Subcutaneous abdominal adipose tissue (tissue), 5 donors: Measurements from ENCODE around the gene SIGLECL1.

Experiments used
- H3K27ac ChIP-seq: one replicate; pipeline ENCODE4 v1.7.0; 2013; ENCODE audit warnings: low read depth, mild to moderate bottlenecking, inconsistent platforms, low read length, moderate library complexity
- H3K27me3 ChIP-seq, 5 donors: one replicate each; pipeline ENCODE4 v1.7.0; 2013; ENCODE audit warnings: low read length in 5 of 5, inconsistent platforms in 1 of 5; ENCODE audit not compliant: control insufficient read depth in 5 of 5, insufficient read depth in 4 of 5
- H3K36me3 ChIP-seq, 5 donors: one replicate each; pipeline ENCODE4 v1.7.0; 2013; ENCODE audit warnings: low read length in 5 of 5; ENCODE audit not compliant: control insufficient read depth in 5 of 5, insufficient read depth in 5 of 5
- H3K4me1 ChIP-seq, 5 donors: one replicate each; pipeline ENCODE4 v1.7.0; 2013; ENCODE audit warnings: low read length in 5 of 5, mild to moderate bottlenecking in 3 of 5, moderate library complexity in 1 of 5; ENCODE audit not compliant: control insufficient read depth in 5 of 5, insufficient read depth in 5 of 5
- H3K4me3 ChIP-seq, 5 donors: one replicate each; pipeline ENCODE4 v1.7.0; 2013; ENCODE audit warnings: low read length in 5 of 5, low read depth in 1 of 5
- H3K9ac ChIP-seq, 5 donors: one replicate each; pipeline ENCODE4 v1.7.0; 2013; ENCODE audit warnings: low read length in 5 of 5, mild to moderate bottlenecking in 4 of 5, moderate library complexity in 3 of 5
- H3K9me3 ChIP-seq, 5 donors: one replicate each; pipeline ENCODE4 v1.7.0; 2013; ENCODE audit warnings: low read length in 5 of 5; ENCODE audit not compliant: control insufficient read depth in 5 of 5
- donor health status: healthy.
- donor health status: healthy.
- donor health status: healthy.
- donor health status: healthy.
- donor health status: healthy.

The SIGLECL1 gene

DNA sequence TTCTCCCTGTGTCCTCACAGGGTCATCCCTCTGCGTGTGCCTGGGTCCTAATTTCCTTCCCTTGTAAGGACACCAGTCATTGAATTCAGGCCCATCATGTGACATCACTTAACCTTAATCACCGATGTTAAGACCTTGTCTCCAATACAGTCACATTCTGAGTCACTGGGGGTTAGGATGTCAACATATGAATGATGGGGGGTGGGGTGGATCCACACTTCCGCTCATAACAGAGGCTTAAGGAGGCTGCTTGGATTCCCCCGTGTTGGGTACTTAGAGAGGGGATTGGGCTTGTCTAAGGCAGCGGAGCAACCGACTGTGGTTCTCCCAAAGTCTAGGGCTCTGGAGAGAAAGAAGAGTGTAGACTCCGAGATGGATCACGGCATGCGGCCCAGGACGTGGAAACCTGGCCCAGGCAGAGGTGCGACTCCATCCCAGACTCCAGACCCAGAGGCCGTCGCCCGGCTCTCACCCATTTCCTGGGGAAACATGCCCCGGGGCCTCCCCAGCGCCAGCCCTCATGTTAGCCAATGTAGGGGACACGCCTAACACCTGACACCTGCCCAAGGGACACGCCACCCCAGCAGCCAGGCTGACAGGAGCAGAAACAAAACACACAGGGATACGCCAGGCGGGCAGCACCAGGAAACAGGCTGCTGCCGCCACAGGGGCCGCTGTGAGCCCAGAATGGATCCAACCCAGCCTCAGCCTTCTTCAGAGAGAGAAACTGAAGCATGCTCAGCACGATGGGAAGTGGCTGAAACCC, 43.5 kb downstream of the SIGLECL1 start:
- Histone ChIP-seq H3K9me3 (no peaks in the 10 kb centered on the region), H3K9ac (no peak overlapping the region), H3K36me3 (no peaks in the 10 kb centered on the region), H3K27ac (no peak overlapping the region), H3K27me3 (peaks cover 15 to 37% (median 34%) of the 10 kb centered on the region in 5 donors), H3K4me1 (no peaks in the 10 kb centered on the region), H3K4me3 (no peak overlapping the region)

DNA sequence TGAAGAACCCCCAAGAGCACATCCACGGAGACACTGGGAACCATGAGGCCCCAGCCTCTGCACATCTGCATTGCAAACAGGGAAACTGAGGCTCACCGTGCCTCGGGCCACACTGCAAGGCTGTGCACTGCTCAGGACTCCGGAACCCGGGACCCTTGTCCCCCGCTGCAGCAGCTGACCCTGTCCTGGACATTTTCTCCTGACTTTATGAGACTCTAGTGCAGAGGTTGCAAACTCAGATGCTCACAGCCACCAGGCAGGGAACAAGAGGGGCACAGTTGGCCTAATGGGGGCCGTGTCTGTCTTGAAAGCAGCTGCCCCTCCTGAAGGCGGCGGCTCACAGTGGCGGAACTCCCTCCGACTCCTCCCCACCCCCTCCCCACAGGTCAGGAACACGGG, 44.1 kb downstream of the SIGLECL1 start:
- H3K9me3 ChIP-seq, result no peaks in the 10 kb centered on the region
- H3K27me3 ChIP-seq, result peaks cover 15 to 37% (median 34%) of the 10 kb centered on the region in 5 donors
- no peaks in the 10 kb centered on the region for H3K4me1 ChIP-seq
- no peak overlapping the region for H3K27ac ChIP-seq
- no peaks in the 10 kb centered on the region for H3K36me3 ChIP-seq
- no peak overlapping the region for H3K4me3 ChIP-seq
- H3K9ac ChIP-seq, result no peak overlapping the region

DNA sequence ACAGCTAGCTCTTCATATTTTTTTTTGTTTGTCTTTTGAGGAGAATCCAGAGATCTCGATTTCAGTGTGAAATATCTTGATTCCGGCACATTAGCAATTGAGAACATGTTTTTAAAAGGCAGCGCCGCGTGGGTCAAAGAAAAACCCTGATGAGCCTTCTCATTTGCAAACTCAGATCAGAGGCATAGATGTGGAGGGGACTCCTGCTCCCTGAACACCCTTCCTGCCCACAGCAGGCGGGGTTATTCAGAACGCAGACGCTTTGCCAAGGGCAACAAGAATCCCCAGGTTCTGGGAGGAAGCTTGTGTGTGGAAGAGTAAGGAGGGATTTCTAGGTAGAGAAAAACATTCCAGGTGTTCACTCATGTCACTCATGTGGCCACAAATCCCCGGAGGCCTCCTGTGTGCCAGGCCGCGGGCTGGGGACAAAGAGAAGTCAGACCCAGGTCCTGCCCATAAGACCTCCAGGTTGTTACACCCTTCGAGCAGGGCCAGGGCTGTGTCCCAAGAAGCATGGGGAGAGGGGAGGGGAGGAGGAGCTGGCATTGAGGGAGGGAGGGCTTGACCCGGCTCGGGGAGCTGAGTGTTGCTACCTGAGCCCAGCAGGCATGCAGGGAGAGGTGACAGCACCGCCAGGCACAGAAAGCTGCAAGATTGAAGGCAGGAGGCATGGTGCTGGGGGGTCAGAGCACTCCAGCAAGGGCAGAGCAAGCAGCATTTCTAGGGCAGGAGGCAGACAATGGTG, 44.7 kb downstream of the SIGLECL1 start:
- Histone ChIP-seq H3K4me1 (no peaks in the 10 kb centered on the region), H3K27me3 (peaks cover 15 to 38% (median 34%) of the 10 kb centered on the region in 5 donors)

DNA sequence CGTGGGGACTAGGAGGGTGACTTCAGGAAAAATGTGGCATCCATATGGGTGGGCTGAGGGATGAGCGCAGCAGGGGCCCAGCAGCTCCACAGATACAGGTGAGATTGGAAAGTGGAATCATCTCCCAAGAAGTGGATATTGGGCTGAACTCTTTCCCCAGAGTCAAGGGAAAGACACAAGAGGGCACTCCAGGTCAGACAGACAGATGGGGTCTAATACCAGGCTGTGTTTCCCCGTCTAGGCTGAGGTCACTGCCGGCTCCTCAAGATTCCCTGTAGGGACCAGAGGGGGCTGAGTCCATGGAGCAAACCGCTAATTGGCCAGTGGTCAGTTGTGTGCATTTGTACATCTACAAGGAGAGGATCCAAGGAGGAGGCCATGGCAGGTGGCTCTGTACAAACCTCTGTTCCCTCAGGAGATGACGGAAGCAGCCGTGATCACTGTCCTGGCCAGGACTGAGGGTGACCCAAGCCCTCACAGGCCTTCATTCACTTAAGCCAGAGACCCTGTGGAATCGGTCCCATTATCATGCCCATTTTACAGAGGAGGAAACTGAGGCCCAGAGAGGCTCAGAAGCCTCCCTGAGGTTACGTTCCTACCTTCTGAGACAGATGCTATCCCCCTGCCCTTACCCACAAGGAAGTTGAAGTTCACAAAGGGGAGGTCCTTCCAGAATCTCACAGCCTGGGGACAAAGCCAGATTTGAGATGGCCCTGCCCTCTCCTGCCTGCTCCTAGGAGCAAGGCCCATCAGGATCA, 45.6 kb downstream of the SIGLECL1 start:
- Histone ChIP-seq H3K36me3 (no peaks in the 10 kb centered on the region), H3K27me3 (peaks cover 15 to 40% (median 34%) of the 10 kb centered on the region in 5 donors), H3K9ac (no peak overlapping the region), H3K4me1 (no peaks in the 10 kb centered on the region), H3K27ac (no peak overlapping the region), H3K4me3 (no peak overlapping the region), H3K9me3 (no peaks in the 10 kb centered on the region)

More for the DNA sequence above, 44.7 kb downstream of the SIGLECL1 start:
- H3K9me3 ChIP-seq, result no peaks in the 10 kb centered on the region
- no peak overlapping the region for H3K9ac ChIP-seq
- no peak overlapping the region for H3K27ac ChIP-seq
- no peaks in the 10 kb centered on the region for H3K36me3 ChIP-seq
- no peak overlapping the region for H3K4me3 ChIP-seq

DNA sequence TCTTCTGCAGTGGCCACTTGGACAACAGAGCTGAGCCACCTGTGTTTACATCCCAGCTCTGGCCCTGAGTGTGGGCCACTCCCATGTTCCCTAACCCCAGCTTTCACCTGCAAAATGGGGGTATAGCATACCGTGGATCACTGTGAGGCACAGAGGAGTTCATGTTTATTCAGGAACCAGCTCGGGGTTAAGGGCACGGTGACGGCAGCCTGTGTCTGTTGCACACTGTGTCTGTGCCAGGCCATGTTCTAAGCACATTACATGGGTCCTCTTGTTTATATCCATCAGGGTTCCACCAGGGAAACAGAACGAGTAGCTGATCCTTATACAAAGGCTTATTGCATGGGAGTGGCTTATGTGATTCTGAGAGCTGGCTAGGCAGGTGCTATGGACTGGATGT, 46.5 kb downstream of the SIGLECL1 start:
- no peaks in the 10 kb centered on the region for H3K36me3 ChIP-seq

DNA sequence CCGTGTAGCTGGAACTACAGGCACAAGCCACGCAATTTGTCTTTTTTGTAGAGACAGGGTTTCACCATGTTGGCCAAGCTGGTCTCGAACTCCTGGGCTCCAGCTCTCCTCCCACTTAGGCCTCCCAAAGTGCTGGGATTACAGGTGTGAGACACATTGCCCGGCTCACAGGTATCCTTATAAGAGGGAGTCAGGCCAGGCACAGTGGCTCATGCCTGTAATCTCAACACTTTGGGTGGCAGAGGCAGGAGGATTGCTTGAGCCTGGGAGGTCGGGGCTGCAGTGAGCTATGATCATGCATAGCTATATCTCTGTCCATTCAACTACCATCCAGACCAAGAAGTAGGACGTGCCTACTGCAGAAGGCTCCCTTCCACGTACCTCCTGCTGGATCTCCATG, 50.4 kb downstream of the SIGLECL1 start:
- Histone ChIP-seq H3K9ac (no peak overlapping the region), H3K27me3 (peaks cover 0 to 12% (median 5%) of the 10 kb centered on the region in 5 donors), H3K36me3 (no peaks in the 10 kb centered on the region), H3K4me1 (no peaks in the 10 kb centered on the region), H3K4me3 (no peak overlapping the region), H3K9me3 (peaks cover 0 to 27% (median 20%) of the 10 kb centered on the region in 5 donors), H3K27ac (no peak overlapping the region)

More for the DNA sequence above, 46.5 kb downstream of the SIGLECL1 start:
- peaks cover 0 to 2% (median 0%) of the 10 kb centered on the region in 5 donors for H3K9me3 ChIP-seq
- H3K27me3 ChIP-seq, result peaks cover 15 to 40% (median 34%) of the 10 kb centered on the region in 5 donors
- H3K27ac ChIP-seq, result no peak overlapping the region
- H3K9ac ChIP-seq, result no peak overlapping the region
- H3K4me1 ChIP-seq, result no peaks in the 10 kb centered on the region
- H3K4me3 ChIP-seq, result no peak overlapping the region

DNA sequence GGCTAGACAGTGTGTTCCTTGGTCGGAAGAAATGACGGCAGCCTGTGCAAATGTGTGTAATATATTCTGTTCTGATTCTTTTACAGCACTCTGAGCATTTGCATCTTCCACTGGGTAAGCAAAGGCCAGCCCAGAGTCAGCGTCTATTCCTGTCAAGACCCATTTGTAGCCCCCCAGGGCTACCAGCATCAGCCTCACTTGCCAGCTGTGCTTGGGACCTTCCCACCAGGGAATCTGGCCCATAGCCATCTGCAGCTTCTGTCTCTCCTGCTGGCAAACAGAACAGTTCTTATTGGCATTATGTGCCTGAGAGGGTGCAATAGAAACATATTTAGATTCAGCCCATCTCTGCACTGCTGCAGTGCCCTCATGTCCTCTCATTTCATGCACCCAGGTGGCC, 54.6 kb downstream of the SIGLECL1 start:
- peaks cover 0 to 31% (median 27%) of the 10 kb centered on the region in 5 donors for H3K9me3 ChIP-seq
- H3K27me3 ChIP-seq, result peaks cover 0 to 23% (median 13%) of the 10 kb centered on the region in 5 donors
- no peak overlapping the region for H3K9ac ChIP-seq
- no peak overlapping the region for H3K27ac ChIP-seq
- no peaks in the 10 kb centered on the region for H3K4me1 ChIP-seq
- no peak overlapping the region for H3K4me3 ChIP-seq
- no peaks in the 10 kb centered on the region for H3K36me3 ChIP-seq

DNA sequence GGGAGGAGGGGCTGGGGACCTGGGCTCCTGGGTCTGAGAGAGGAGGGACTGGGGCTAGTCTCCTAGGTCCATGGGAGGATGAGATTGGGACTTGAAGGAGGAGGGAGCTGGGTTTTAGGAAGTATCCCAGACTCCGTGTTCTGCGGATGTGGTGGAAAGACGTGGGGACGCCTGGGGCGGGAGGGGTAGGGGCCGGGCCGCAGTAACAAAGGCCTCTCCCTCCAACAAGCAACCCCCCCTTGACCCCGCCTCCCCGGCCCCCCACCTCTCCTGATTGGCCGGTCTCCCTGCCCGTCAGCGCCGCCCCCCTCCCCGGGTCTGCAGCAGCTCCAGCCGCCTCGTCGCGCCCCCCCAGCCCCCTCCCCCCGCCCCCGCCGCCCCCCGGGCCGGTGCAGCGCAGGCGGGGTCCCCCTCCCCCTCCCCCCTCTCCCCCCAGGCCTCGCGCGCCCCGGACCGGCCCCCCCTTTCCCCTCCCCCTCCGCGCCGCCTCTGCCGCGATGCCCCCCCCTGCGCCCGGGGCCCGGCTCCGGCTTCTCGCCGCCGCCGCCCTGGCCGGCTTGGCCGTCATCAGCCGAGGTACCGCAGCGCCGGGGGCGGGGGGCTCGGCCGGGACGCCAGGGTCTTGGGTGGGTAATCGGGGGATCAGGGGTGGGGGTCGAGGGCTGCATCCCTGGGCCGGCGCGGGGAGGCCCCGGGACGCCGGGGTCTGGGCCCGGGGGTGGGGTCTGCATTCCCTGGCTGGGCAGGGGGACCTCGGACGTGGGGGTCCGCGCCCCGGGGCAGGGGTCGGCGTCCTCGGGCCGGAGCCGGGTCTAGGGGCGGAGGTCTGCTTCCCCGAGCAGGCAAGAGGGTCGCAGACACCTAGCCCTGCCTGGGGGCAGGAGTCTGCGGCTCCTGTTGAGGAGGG, 60.7 kb downstream of the SIGLECL1 start, which contains the start of gene IGLON5:
Gene IGLON5 (plus strand): TSS at position 294 of the 907 bp plus-strand sequence. CDS start 204 bp downstream, at position 498.
- Histone ChIP-seq H3K27me3 (peaks cover 5 to 28% (median 22%) of the 10 kb centered on the region in 5 donors), H3K4me1 (peaks cover 0 to 6% (median 0%) of the 10 kb centered on the region in 5 donors), H3K9ac (no peak within 1 kb of the TSS), H3K27ac (no peak within 1 kb of the TSS), H3K9me3 (peaks cover 0 to 11% (median 7%) of the 10 kb centered on the region in 5 donors), H3K36me3 (no peaks in the 10 kb centered on the region), H3K4me3 (no peak within 1 kb of the TSS)

DNA sequence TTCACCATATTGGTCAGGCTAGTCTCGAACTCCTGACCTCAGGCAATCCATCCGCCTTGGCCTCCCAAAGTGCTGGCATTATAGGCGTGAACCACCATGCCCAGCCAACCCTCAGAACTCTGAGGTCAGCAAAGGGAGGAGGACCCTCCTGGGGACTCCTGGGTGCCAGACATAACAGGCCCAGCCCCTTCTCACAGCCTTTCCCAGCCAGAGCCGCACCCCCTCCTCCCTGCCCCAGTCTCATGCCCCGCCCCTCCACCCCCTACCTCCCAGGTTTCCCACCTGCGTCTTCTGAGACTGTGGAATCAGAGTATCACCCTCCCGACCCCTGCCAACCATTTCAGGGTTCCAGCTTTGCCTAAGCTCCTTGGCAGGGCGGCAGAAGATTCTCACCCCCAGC, 65.8 kb downstream of the SIGLECL1 start:
- Histone ChIP-seq H3K4me1 (peaks cover 0 to 6% (median 0%) of the 10 kb centered on the region in 5 donors), H3K4me3 (no peak overlapping the region), H3K36me3 (no peaks in the 10 kb centered on the region), H3K9ac (no peak overlapping the region), H3K27ac (no peak overlapping the region), H3K9me3 (peaks cover 0 to 4% (median 0%) of the 10 kb centered on the region in 5 donors), H3K27me3 (peaks cover 5 to 18% (median 14%) of the 10 kb centered on the region in 5 donors)
